ENCODE results near the gene AGER. TPM values are rescaled to one million over a fixed set of nuclear protein-coding genes. Genes with fewer than 3 reads are reported as not detected.

The AGER gene
- total and polyA plus RNA-seq, 2 of the 4 experiments (the other 2 are of a cell fraction): 0.18 to 4.2 TPM

GRCh38 chr6:32181915-32182529 is 2.0 kb downstream of the AGER start:
- no peak overlapping the region for H2AK5ac ChIP-seq (ENCODE audit: low read depth, low read length)
- H3K56ac ChIP-seq (ENCODE audit: extremely low read depth, insufficient read depth, low read length): no peak overlapping the region
- no peak overlapping the region for H2BK20ac ChIP-seq (ENCODE audit: low read depth, low read length)
- no peak for TF ChIP-seq NFE2L2 (IDR thresholded peaks at IDR 0.05; ENCODE audit: low read depth, low read length)
- TF ChIP-seq CHD1 (IDR thresholded peaks at IDR 0.05; ENCODE audit: low read depth, low read length): no peak
- no peak for TF ChIP-seq CEBPB (IDR thresholded peaks at IDR 0.05; ENCODE audit: low read depth, low read length)
- TF ChIP-seq RAD21 (IDR thresholded peaks at IDR 0.05; ENCODE audit: low read length): no peak
- no peak for TF ChIP-seq RFX5 (IDR thresholded peaks at IDR 0.05; ENCODE audit: low read depth, low read length)
- no peak for TF ChIP-seq SMC3 (IDR thresholded peaks at IDR 0.05; ENCODE audit: low read depth, low read length)
- TF ChIP-seq RCOR1 (IDR thresholded peaks at IDR 0.05; ENCODE audit: insufficient replicate concordance, low read length): no peak
- no peak for TF ChIP-seq BHLHE40 (IDR thresholded peaks at IDR 0.05; ENCODE audit: low read depth, low read length)
- no peak for TF ChIP-seq MXI1 (IDR thresholded peaks at IDR 0.05; ENCODE audit: borderline replicate concordance, low read depth, low read length)
- no peak for TF ChIP-seq POLR2A (IDR thresholded peaks at IDR 0.05; ENCODE audit: low read depth, low read length)
- TF ChIP-seq USF2 (IDR thresholded peaks at IDR 0.05; ENCODE audit: low read depth, low read length): no peak
- no peak for TF ChIP-seq MAZ (IDR thresholded peaks at IDR 0.05; ENCODE audit: borderline replicate concordance, low read depth, low read length)
- intact Hi-C loops (cut with micrococcal nuclease): no loop called here
- H4K8ac ChIP-seq (ENCODE audit: low read depth in 2 of 2, low read length in 2 of 2): no peak overlapping the region
- no peaks in the 10 kb centered on the region for H3K9me3 ChIP-seq (ENCODE audit: control insufficient read depth, insufficient read depth, low read length)
- no peak overlapping the region for H2BK15ac ChIP-seq (ENCODE audit: low read depth, low read length)
- ChIA-PET POLR2A (ENCODE audit: unreplicated experiment) (interaction anchor here (0.6 kb wide), 1 partner anchor 790 kb away, joined by 9 read pairs; no protein-coding TSS in a partner anchor), CTCF (no interaction called here)
- H3K27ac ChIP-seq (ENCODE audit: insufficient read depth, low read length): no peak overlapping the region
- H3K9me1 ChIP-seq (ENCODE audit: insufficient read depth, low read length): peaks cover 15% of the 10 kb centered on the region
- H3K4me3 ChIP-seq (ENCODE audit: insufficient read depth, low read depth, low read length): no peak overlapping the region
- no peak overlapping the region for H4K91ac ChIP-seq (ENCODE audit: insufficient read depth, low read depth, low read length)
- no peak overlapping the region for H3K9ac ChIP-seq (ENCODE audit: low read depth, low read length)
- dilution Hi-C loops (cut with HindIII; ENCODE audit: low sequenced_read_pairs, unreplicated experiment): no loop called here
- H3K4me2 ChIP-seq (ENCODE audit: low read depth, low read length): no peak overlapping the region
- H3K4me1 ChIP-seq (ENCODE audit: control insufficient read depth, insufficient read depth, low read length): no peaks in the 10 kb centered on the region
- H2AFZ ChIP-seq (replicated peaks; ENCODE audit: low read length, poor library complexity): no peak overlapping the region
- ATAC-seq (ENCODE audit: low read depth): no peak
- peaks cover 28% of the 10 kb centered on the region for H3K36me3 ChIP-seq (ENCODE audit: control insufficient read depth, insufficient read depth, low read length)
- H3K14ac ChIP-seq (replicated peaks; ENCODE audit: low read depth, low read length): no peak overlapping the region
- BruUV-seq (replicated peaks): no TSS peak
- no peak overlapping the region for H2BK5ac ChIP-seq (ENCODE audit: low read depth, low read length, poor library complexity, severe bottlenecking)
- no peak overlapping the region for H3K4ac ChIP-seq (ENCODE audit: low read depth, low read length)
- H2BK120ac ChIP-seq (ENCODE audit: low read depth, low read length): no peak overlapping the region
- no peaks in the 10 kb centered on the region for H3K27me3 ChIP-seq (ENCODE audit: control insufficient read depth, insufficient read depth, low read length)
- H4K5ac ChIP-seq (ENCODE audit: low read depth, low read length): no peak overlapping the region
- in situ Hi-C loops (cut with MboI; ENCODE audit: low sequenced_read_pairs): loop anchor here (25.0 kb wide), 1 partner anchor 780 kb away; the partner anchor contains the start of genes BRD2 and HLA-DMA
- DNase-seq: no peak
- H3K23ac ChIP-seq (ENCODE audit: low read depth, low read length): no peak overlapping the region
- no CpG with 5 or more reads among the region's 10 CpGs for WGBS, 2 experiments (ENCODE audit: extremely low coverage in 2 of 2, insufficient read length in 1 of 2)
- H3K79me1 ChIP-seq (ENCODE audit: low read depth in 1 of 2, low read length in 2 of 2): peaks cover 11 to 35% of the 10 kb centered on the region in 2 experiments
- H3K18ac ChIP-seq (ENCODE audit: low read depth, low read length): no peak overlapping the region
- H2AK9ac ChIP-seq (replicated peaks; ENCODE audit: low read depth, low read length, poor library complexity): peak overlapping the region; percentile 14
- H4K20me1 ChIP-seq (ENCODE audit: insufficient read depth, low read length): peaks cover 3% of the 10 kb centered on the region; the same call in 1 of the 2 replicates

All from IMR-90 (cell line).